ENCODE measurements around the gene FGFR1OP2.

FGFR1OP2 gene

DNA sequence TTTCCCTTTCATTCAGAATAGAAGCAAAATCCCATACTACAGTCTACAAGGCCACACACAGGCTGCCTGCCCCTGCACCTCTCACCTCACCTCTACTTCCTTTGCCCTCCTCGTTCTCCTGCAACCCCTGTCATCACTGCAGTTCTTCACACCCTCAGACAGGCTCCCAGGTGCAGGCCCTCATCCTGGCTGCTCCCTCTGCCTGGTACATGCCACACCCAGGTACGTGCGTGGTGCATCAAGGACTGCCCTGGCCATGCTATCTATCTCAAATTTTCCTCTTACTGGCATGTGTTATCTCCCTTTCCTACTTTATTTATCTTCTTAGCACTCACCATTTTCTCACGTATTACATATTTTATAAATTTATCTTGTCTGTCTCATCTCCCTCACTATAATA lies 51.6 kb downstream of the FGFR1OP2 start:
- ChIA-PET CTCF (interaction anchor here (1.0 to 1.3 kb wide), 3 partner anchors 21 to 27 kb away, joined by 4 to 6 read pairs (median 4); partner anchors contain the start of gene TM7SF3), POLR2A (no interaction called here)
- no peak for DNase-seq (ENCODE audit: low read depth, low spot score)
- TF ChIP-seq, protein P1, sequence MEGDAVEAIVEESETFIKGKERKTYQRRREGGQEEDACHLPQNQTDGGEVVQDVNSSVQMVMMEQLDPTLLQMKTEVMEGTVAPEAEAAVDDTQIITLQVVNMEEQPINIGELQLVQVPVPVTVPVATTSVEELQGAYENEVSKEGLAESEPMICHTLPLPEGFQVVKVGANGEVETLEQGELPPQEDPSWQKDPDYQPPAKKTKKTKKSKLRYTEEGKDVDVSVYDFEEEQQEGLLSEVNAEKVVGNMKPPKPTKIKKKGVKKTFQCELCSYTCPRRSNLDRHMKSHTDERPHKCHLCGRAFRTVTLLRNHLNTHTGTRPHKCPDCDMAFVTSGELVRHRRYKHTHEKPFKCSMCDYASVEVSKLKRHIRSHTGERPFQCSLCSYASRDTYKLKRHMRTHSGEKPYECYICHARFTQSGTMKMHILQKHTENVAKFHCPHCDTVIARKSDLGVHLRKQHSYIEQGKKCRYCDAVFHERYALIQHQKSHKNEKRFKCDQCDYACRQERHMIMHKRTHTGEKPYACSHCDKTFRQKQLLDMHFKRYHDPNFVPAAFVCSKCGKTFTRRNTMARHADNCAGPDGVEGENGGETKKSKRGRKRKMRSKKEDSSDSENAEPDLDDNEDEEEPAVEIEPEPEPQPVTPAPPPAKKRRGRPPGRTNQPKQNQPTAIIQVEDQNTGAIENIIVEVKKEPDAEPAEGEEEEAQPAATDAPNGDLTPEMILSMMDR (IDR thresholded peaks at IDR 0.05; ENCODE audit: insufficient read depth, low read length, missing control alignments) = no peak
- H3K4me3 ChIP-seq (ENCODE audit: low read depth, low read length) = no peak overlapping the region

DNA sequence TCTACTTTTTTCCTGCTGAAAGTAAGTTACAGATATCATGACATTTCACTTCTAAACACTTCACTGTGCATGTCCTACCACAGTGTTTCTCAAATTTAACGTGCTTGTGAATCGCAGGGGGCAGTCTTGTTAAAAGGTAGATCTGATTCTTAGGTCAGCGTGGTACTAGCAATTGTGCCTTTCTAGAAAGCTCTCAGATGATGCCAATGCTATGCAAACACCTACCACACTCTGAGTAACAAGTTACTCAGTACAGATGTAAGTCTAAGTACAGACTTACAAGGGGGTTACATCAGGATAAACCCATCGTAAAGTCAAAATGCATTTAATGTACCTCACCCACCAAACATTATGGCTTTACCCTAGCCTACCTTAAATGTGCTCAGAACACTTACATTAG lies 53.6 kb downstream of the FGFR1OP2 start:
- ChIA-PET CTCF (interaction anchor here (1.3 kb wide), 1 partner anchor 10 kb away, joined by 5 read pairs; no protein-coding TSS in a partner anchor), POLR2A (no interaction called here)
- H3K4me3 ChIP-seq (ENCODE audit: low read depth, low read length) = no peak overlapping the region
- no peak for DNase-seq (ENCODE audit: low read depth, low spot score)
- TF ChIP-seq, protein P1 (IDR thresholded peaks at IDR 0.05; ENCODE audit: insufficient read depth, low read length, missing control alignments) = no peak

DNA sequence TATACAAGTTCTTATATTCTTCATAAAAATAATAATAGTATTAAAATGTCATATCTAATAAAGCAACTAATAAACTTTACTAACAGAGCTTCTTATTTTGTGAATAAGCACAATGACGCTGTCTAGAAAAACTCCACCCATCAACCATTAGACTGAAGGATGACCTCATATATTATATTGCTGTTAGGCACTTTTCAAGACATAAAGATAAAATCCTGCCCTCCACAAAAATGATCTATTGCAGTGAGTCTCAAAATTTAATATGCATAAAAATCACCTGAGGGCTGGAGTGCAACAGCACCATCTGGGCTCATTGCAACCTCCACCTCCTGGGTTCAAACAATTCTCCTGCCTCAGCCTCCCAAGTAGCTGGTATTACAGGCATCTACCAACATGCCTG lies 55.8 kb downstream of the FGFR1OP2 start:
- TF ChIP-seq, protein P1 (IDR thresholded peaks at IDR 0.05; ENCODE audit: insufficient read depth, low read length, missing control alignments) = no peak
- no peak overlapping the region for H3K4me3 ChIP-seq (ENCODE audit: low read depth, low read length)
- no peak for DNase-seq (ENCODE audit: low read depth, low spot score)
- ChIA-PET CTCF (interaction anchor here (1.3 to 1.5 kb wide), 2 partner anchors 22 to 109 kb away, joined by 3 read pairs; no protein-coding TSS in a partner anchor), POLR2A (no interaction called here)

DNA sequence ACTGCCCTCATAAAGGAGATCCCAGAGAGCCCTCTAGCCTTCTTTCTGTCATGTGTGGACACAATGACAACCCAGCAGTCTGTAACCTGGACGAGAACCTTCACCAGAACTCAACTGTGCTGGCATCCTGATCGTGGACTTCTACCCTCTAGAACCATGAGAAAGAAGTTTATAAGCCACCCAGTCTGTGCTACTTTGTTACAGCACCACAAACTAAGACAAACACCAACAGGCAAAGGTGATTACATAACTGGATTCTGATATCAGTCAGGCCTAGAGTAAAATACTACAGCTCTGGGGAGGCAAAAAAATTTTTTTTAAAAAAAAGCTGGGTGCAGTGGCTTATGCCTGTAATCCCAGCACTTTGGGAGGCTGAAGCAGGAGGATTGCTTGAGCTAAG lies 57.4 kb downstream of the FGFR1OP2 start:
- CTCF ChIA-PET = interaction anchor here (10.2 kb wide), 1 partner anchor 17 kb away, joined by 101 read pairs; the partner anchor contains the start of gene TM7SF3
- DNase-seq (ENCODE audit: low read depth, low spot score) = no peak
- no peak overlapping the region for H3K4me3 ChIP-seq (ENCODE audit: low read depth, low read length)
- POLR2A ChIA-PET = no interaction called here
- TF ChIP-seq, protein P1 (IDR thresholded peaks at IDR 0.05; ENCODE audit: insufficient read depth, low read length, missing control alignments) = no peak

DNA sequence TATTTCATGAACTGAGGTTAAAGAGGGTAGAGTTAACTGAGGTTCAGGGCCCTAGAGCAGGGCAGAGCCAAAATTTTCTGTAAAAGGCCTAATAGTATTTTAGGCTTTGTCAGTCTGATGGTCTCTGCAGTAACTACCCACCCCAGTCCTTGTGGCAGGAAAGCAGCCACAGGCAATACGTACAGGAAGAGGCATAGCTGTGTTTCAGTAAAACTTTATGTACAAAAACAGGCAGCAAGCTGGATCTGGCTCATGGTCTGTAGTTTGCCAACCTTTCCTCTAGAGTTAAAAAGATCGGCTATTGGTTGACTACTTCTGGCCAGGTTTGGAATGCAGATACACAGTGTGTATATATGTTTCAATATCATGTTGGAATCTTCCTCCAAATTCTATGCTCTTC lies 58.7 kb downstream of the FGFR1OP2 start:
- TF ChIP-seq, protein P1 (IDR thresholded peaks at IDR 0.05; ENCODE audit: insufficient read depth, low read length, missing control alignments) = no peak
- no peak for DNase-seq (ENCODE audit: low read depth, low spot score)
- POLR2A ChIA-PET = no interaction called here
- CTCF ChIA-PET = interaction anchor here (1.0 to 10.2 kb wide), 3 partner anchors 16 to 112 kb away, joined by 3 to 101 read pairs (median 3); partner anchors contain the start of gene TM7SF3
- no peak overlapping the region for H3K4me3 ChIP-seq (ENCODE audit: low read depth, low read length)

DNA sequence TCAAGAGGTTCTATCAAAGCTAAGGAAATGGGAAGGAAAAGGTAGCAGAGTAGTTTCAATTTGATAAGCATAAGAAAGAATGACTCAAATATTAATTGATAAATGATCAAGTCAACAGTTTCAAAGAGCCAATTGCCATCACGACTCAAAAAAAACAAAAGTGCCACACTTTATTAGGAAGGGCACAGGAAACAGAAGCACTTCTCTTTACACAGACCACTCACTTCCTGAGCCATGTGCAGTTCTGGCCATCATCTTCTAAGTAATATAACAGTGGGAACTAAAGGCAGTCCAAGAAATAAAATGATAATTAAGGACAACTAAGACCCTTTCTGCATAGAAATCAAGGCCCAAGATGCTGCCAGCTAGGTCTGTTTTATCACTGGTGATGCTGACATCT lies 62.7 kb downstream of the FGFR1OP2 start:
- DNase-seq (ENCODE audit: low read depth, low spot score) = no peak
- H3K4me3 ChIP-seq (ENCODE audit: low read depth, low read length) = no peak overlapping the region
- POLR2A ChIA-PET = no interaction called here
- CTCF ChIA-PET = interaction anchor here (0.9 to 10.2 kb wide), 3 partner anchors 12 to 306 kb away, joined by 3 to 101 read pairs (median 3); partner anchors contain the start of gene TM7SF3
- TF ChIP-seq, protein P1 (IDR thresholded peaks at IDR 0.05; ENCODE audit: insufficient read depth, low read length, missing control alignments) = no peak
